Measurements from ENCODE around the gene SETD2.

DNA sequence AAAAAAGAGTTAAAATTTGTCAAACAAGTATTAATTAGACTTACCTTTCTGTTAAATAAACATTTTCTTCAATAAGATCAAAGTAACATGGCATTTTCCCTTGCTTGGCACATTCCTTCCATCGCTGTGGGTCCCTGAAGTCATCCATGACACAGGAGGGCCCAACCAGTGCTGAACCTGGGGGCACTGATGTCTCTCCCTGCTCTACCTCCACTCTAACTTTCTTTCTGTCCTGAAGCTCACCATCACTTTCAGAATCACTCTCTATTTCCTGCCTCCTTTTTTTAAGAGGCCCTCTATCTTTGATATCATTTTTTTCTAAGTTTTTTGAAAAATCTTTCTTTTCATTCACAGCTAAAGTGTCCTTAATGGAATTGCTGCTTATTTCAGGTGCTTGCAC lies 43.8 kb downstream of the SETD2 start:
- TF ChIP-seq POLR2A (IDR thresholded peaks at IDR 0.05), result no peak
- TF ChIP-seq, protein P1, sequence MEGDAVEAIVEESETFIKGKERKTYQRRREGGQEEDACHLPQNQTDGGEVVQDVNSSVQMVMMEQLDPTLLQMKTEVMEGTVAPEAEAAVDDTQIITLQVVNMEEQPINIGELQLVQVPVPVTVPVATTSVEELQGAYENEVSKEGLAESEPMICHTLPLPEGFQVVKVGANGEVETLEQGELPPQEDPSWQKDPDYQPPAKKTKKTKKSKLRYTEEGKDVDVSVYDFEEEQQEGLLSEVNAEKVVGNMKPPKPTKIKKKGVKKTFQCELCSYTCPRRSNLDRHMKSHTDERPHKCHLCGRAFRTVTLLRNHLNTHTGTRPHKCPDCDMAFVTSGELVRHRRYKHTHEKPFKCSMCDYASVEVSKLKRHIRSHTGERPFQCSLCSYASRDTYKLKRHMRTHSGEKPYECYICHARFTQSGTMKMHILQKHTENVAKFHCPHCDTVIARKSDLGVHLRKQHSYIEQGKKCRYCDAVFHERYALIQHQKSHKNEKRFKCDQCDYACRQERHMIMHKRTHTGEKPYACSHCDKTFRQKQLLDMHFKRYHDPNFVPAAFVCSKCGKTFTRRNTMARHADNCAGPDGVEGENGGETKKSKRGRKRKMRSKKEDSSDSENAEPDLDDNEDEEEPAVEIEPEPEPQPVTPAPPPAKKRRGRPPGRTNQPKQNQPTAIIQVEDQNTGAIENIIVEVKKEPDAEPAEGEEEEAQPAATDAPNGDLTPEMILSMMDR (IDR thresholded peaks at IDR 0.05), result no peak

Data from lower leg skin (tissue), 3 donors.